HG03571 (cell line): ENCODE results near the gene FAM236A.
"Not testable (repeated sequence)": the region's sequence is repeated elsewhere in the genome, so short reads cannot be mapped to it uniquely, and the experiment has no call there.

Experiments
- ATAC-seq: cut with Tn5 transposase; IDR thresholded peaks from one replicate; pipeline ENCODE4 v1.9.1; 2021; ENCODE audit not compliant: unreplicated experiment

Gene FAM236A

GRCh38 chrX:72937906-72938305 lies at the start of gene FAM236A:
Gene FAM236A (plus strand): TSS chrX:72938206. CDS start chrX:72938263, 57 bp downstream.
- not testable (repeated sequence) for ATAC-seq

- not testable (repeated sequence) for ATAC-seq
Observed at GRCh38 chrX:72889740-72890139, 48.3 kb upstream of the FAM236A start.

GRCh38 chrX:72912315-72912714 lies 25.7 kb upstream of the FAM236A start, which contains the start of gene FAM236C:
Gene FAM236C (plus strand): TSS chrX:72912615. CDS start chrX:72912715, 100 bp downstream.
- ATAC-seq: not testable (repeated sequence)

GRCh38 chrX:72916096-72916495 lies 21.9 kb upstream of the FAM236A start:
- ATAC-seq: not testable (repeated sequence)

GRCh38 chrX:72932283-72932682 lies 5.7 kb upstream of the FAM236A start:
- ATAC-seq: not testable (repeated sequence)

GRCh38 chrX:72936455-72936854 lies 1.6 kb upstream of the FAM236A start:
- not testable (repeated sequence) for ATAC-seq

GRCh38 chrX:72936882-72937455 lies 1.0 kb upstream of the FAM236A start:
- ATAC-seq: not testable (repeated sequence)

GRCh38 chrX:72942272-72942671 lies 4.3 kb downstream of the FAM236A start:
- not testable (repeated sequence) for ATAC-seq

- ATAC-seq: peak; percentile 69
Observed at GRCh38 chrX:72943035-72943818, 5.2 kb downstream of the FAM236A start.

GRCh38 chrX:72943819-72944169 lies 5.8 kb downstream of the FAM236A start, which contains the start of gene DMRTC1:
Gene DMRTC1 (minus strand): TSS chrX:72943837. CDS start chrX:72875694, 68,143 bp downstream.
- ATAC-seq: peak; percentile 79

- ATAC-seq: not testable (repeated sequence)
Observed at GRCh38 chrX:72959971-72960370, 22.0 kb downstream of the FAM236A start.

GRCh38 chrX:72971859-72972258 lies 33.9 kb downstream of the FAM236A start:
- ATAC-seq: not testable (repeated sequence)

GRCh38 chrX:72974885-72975284 lies 36.9 kb downstream of the FAM236A start:
- not testable (repeated sequence) for ATAC-seq

- ATAC-seq: not testable (repeated sequence)
Observed at GRCh38 chrX:72980894-72981469, 43.0 kb downstream of the FAM236A start.
